ENCODE data around the gene DIS3. TPM values are rescaled to one million over a fixed set of nuclear protein-coding genes. Genes with fewer than 3 reads are reported as not detected.

DIS3 gene
- total and polyA plus RNA-seq, 10 of the 15 experiments (the other 5 are each of a cell fraction or from before 2014, with no cell fraction given): 10.8 to 65.3 (median 39.2) TPM

DNA sequence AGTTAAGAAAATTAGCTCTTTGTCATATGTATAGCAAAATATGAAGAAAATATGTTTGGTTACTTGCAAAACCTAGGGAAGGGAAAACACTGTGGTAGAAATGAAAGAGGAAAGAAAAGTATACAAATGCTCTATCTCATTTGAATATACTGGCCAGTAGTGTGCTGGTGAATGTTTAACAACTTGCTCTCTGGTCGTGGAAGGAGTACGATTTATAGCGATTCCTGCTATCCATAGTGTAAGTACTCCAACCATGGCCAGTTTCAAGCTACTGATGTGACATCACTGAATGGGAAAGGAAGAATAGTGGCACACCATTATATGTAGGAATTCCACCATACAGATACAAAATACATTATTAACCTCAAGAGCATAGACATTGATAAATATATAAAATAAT is 44.7 kb downstream of the DIS3 start:
- Histone ChIP-seq H3K4me2 (ENCODE audit: control insufficient read depth, insufficient read depth) (no peak overlapping the region), H3K27ac (ENCODE audit: control insufficient read depth, insufficient read depth) (no peak overlapping the region), H3K27me3 (replicated peaks in 1 of 2; ENCODE audit: control insufficient read depth in 2 of 2, insufficient read depth in 2 of 2, low read length in 1 of 2) (no peaks in the 10 kb centered on the region), H2AFZ (ENCODE audit: control insufficient read depth, low read depth, low read length) (no peak overlapping the region), H3K4me3 (no peak overlapping the region), H4K20me1 (ENCODE audit: control insufficient read depth, insufficient read depth) (no peaks in the 10 kb centered on the region), H3K4me1 (ENCODE audit: control insufficient read depth, insufficient read depth, low read length) (no peaks in the 10 kb centered on the region), H3K9ac (ENCODE audit: control insufficient read depth, insufficient read depth, low read length) (no peak overlapping the region), H3K9me3 (replicated peaks; ENCODE audit: control insufficient read depth, insufficient read depth, low read length) (no peaks in the 10 kb centered on the region; the same call in 2 of the 3 replicates), H3K79me2 (ENCODE audit: control insufficient read depth, insufficient read depth, low read length) (peaks cover 14% of the 10 kb centered on the region), H3K36me3 (ENCODE audit: control insufficient read depth in 2 of 2, insufficient read depth in 2 of 2, low read length in 1 of 2) (peaks cover 0 to 10% of the 10 kb centered on the region in 2 experiments; a peak in 2 of 4 replicates)
- POLR2A ChIA-PET: interaction anchor here (0.6 kb wide), 2 partner anchors 15 to 50 kb away, joined by 3 read pairs; no protein-coding TSS in a partner anchor
- no peak for FAIRE-seq
- TF ChIP-seq BACH1 (IDR thresholded peaks at IDR 0.05; ENCODE audit: borderline replicate concordance): no peak
- no peak for TF ChIP-seq STAT1 (conservative IDR thresholded peaks at IDR 0.05)
- TF ChIP-seq, protein P1, sequence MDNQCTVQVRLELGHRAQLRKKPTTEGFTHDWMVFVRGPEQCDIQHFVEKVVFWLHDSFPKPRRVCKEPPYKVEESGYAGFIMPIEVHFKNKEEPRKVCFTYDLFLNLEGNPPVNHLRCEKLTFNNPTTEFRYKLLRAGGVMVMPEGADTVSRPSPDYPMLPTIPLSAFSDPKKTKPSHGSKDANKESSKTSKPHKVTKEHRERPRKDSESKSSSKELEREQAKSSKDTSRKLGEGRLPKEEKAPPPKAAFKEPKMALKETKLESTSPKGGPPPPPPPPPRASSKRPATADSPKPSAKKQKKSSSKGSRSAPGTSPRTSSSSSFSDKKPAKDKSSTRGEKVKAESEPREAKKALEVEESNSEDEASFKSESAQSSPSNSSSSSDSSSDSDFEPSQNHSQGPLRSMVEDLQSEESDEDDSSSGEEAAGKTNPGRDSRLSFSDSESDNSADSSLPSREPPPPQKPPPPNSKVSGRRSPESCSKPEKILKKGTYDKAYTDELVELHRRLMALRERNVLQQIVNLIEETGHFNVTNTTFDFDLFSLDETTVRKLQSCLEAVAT (IDR thresholded peaks at IDR 0.05): peak; percentile 55; the same call in 1 of the 2 replicates
- TF ChIP-seq ESRRA (IDR thresholded peaks at IDR 0.05; ENCODE audit: low read length): no peak
- no peak for TF ChIP-seq CEBPB (IDR thresholded peaks at IDR 0.05; ENCODE audit: borderline replicate concordance in 1 of 2, low read depth in 2 of 2, low read length in 2 of 2)
- no peak for TF ChIP-seq MYC (IDR thresholded peaks at IDR 0.05; ENCODE audit: insufficient read depth, insufficient read length, insufficient replicate concordance, low read length, severe bottlenecking)
- BruUV-seq (replicated peaks): no TSS peak
- DNase-seq (ENCODE audit: low read depth, low spot score): no peak
- RAD21 ChIA-PET (ENCODE audit: unreplicated experiment): interaction anchor here (0.8 kb wide), 1 partner anchor 8 kb away, joined by 3 read pairs; no protein-coding TSS in a partner anchor
- SMC1A ChIA-PET (ENCODE audit: uncharacterized antibody, unreplicated experiment): interaction anchor here (1.3 kb wide), 1 partner anchor 29 kb away, joined by 4 read pairs; no protein-coding TSS in a partner anchor
- peak; percentile 12; the same call in 1 of the 3 replicates for ATAC-seq
- CTCF ChIA-PET: no interaction called here
- 100% methylated on average over 3 of the region's 3 CpGs for WGBS (ENCODE audit: insufficient coverage, insufficient replicate concordance, low lambda C conversion rate, missing lambda C conversion rate)
- in situ Hi-C loops (cut with MboI) (no loop called here), intact Hi-C loops (cut with micrococcal nuclease; ENCODE audit: unreplicated experiment) (no loop called here)
